Esophagus muscularis mucosa (tissue), 3 donors: ENCODE results near the gene REEP6.

Source experiments
- POLR2A ChIP-seq: fragments of 450-650 bp; IDR thresholded peaks from one replicate; pipeline ENCODE4 v1.6.1; 2017; ENCODE audit warnings: antibody characterized with exemption, moderate library complexity, mild to moderate bottlenecking, low read depth
- POLR2AphosphoS5 ChIP-seq, 2 donors: sonication (generic); formaldehyde crosslinking; IDR thresholded peaks; one replicate each; pipeline ENCODE4 v1.6.1; 2017; ENCODE audit warnings: antibody characterized with exemption in 2 of 2
- TF ChIP-seq, protein P1 (sequence below), 3 experiments: fragments of 200-600 bp in 2 of 3; fragments of 450-650 bp in 1 of 3; sonication (generic) in 2 of 3; IDR thresholded peaks; one replicate each; pipeline ENCODE4 v1.5.1; 2017 to 2019; ENCODE audit warnings: antibody characterized with exemption in 3 of 3, mild to moderate bottlenecking in 2 of 3, moderate library complexity in 1 of 3

DNA sequence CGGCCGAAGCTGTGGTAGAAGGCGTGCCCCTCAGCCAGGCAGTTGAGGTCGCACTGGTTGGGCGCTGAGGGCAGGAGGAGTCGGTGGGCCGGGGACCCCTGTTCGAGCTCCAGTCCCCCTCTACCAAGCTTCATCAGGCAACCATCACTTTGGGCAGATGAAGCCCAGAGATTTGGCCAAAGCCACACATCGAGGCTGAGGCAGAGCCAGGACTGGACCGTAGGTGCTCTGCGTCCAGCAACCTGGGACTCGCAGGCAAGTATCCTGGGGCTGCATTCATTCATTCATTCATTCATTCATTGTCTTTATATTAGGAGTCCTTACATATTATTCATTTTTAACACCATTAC is 17.5 kb downstream of the REEP6 start:
- TF ChIP-seq POLR2A (no peak), POLR2AphosphoS5 (IDR thresholded peaks at IDR 0.05) (no peak)
- TF ChIP-seq, protein P1, sequence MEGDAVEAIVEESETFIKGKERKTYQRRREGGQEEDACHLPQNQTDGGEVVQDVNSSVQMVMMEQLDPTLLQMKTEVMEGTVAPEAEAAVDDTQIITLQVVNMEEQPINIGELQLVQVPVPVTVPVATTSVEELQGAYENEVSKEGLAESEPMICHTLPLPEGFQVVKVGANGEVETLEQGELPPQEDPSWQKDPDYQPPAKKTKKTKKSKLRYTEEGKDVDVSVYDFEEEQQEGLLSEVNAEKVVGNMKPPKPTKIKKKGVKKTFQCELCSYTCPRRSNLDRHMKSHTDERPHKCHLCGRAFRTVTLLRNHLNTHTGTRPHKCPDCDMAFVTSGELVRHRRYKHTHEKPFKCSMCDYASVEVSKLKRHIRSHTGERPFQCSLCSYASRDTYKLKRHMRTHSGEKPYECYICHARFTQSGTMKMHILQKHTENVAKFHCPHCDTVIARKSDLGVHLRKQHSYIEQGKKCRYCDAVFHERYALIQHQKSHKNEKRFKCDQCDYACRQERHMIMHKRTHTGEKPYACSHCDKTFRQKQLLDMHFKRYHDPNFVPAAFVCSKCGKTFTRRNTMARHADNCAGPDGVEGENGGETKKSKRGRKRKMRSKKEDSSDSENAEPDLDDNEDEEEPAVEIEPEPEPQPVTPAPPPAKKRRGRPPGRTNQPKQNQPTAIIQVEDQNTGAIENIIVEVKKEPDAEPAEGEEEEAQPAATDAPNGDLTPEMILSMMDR (IDR thresholded peaks at IDR 0.05), result no peak
